NCI-H82 treated with DMSO at 0.1 percent for 48 hours (cell line): ENCODE data around the gene VSIG8.

Experiments used
- DNase-seq: peaks from one replicate; lab custom pipeline; 2025; ENCODE audit not compliant: unreplicated experiment; lab: John Stamatoyannopoulos, UW

The VSIG8 gene

DNA sequence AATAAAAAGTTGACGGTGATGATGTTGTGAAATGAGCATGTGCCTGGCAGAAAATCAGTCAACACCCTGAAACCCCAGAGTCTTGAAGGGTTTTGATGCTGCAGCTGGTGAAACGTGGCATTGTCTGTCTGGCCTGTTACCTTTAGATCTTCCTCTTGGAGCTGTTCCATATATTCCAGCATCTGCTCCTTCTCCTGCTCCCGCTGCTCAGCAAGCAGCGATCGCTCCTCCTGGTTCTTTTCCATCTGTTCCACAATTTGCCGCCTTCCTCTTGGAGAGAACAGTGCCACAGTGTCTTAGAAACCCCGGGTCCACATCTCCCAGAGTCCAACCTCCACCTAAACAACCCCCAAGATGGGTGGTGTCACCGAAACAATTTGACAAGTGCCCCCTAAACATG lies 21.8 kb upstream of the VSIG8 start:
- no peak for DNase-seq

GRCh38 chr1:159883134-159883533 lies 20.7 kb upstream of the VSIG8 start:
- no peak for DNase-seq

- DNase-seq: no peak
These were observed 20.0 kb upstream of the VSIG8 start for GRCh38 chr1:159882527-159882862.

GRCh38 chr1:159881622-159882526 lies 19.4 kb upstream of the VSIG8 start:
- DNase-seq: peak; percentile 97

- DNase-seq: no peak
These were observed 18.0 kb upstream of the VSIG8 start for GRCh38 chr1:159880430-159880829.

DNA sequence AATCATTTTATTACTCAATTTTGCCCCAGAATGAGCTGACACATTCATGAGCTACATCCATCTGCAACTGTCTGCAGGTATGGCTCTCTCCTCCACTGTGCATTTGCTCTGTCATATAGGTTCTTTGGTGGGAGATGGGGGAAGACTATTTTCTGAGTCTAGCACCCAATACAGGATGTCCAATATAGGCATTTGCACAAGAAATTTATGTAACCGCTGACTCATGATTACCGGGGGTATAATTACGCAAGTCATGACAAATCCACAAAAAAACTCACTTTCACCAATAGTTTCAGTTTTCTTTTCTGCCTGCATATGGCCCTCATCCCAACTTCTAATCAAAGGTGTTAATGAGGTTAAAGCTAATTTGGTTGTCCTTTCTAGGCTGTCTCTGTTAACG lies 17.5 kb upstream of the VSIG8 start:
- DNase-seq: no peak

- no peak for DNase-seq
These were observed 16.7 kb upstream of the VSIG8 start for GRCh38 chr1:159879136-159879535.

DNA sequence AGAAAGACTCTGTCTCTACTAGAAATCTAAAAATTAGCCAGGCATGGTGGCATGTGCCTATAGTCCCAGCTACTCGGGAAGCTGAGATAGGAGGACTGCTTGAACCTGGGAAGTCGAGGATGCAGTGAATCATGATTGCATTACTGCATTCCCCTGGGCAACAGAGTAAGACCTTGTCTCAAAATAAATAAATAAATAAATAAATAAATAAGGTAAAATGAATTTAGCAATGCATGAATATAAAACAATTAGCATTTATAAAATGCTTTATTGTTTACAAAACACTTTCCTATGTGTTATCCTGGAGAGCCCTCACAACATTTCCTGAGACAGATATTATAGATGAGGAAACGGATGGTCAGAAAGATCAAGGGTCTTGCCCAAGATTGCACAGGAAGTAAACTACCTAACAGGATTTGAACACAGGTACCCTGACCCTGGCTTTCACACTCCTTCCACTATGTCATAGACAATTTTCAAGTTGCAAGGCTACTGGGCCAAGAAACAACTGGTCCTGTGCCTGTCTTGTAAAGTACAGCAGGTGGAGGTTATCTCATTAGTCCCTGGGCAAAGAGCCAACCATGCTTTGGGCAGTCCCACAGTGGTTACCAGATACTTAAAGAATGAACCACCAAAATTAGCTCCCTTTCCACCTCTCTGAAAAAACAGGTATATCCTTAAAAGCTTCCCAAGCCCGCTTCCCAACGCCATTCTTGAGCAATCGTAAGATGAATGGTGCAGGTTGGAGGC lies 15.4 kb upstream of the VSIG8 start:
- peak; percentile 60 for DNase-seq

DNA sequence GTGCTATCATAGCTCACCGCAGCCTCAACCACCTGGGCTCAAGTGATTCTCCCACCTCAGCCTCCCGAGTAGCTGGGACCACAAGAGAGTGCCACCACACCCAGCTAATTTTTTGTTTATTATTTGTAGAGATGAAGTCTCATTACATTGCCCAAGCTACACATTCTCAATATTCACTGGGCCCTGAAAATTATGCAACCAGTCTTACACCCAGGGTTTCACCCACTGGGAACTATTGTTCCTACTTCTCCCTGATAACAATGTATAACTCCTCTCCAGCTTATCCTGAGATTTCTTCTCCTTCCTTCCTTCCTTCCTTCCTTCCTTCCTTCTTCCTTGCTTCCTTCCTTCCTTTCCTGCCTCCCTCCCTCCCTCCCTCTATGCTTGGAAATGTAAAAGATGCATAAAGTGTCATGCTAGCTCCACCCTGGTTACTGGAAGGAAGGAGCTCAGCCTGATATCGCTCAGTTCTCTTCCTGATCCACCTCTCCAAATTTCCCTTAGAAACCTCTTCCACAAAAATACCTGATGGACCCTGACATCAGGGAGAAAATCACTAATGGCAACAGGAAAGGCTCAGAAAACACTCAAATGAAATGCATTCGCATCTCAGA lies 11.2 kb upstream of the VSIG8 start:
- no peak for DNase-seq

DNA sequence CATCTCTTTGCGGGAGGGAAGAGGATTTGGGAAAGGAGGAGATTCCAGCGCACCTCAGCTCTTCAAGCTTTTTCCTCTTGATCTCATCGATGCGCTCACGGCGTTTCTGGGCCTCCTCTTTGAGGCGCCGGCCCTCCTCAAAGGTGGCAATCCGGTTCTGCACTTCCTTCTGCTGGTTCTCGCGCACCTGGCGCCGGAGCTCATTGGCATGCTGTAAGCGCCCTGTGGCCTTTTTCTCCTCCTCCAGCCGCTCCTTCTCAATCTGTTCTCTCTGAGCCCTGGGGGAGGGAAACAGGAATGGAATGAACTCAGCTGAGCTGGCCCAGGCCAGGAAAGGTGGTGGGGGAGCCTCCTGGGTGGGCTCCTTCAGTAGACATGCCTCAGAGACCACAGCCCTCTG lies 10.4 kb upstream of the VSIG8 start:
- DNase-seq: no peak

DNA sequence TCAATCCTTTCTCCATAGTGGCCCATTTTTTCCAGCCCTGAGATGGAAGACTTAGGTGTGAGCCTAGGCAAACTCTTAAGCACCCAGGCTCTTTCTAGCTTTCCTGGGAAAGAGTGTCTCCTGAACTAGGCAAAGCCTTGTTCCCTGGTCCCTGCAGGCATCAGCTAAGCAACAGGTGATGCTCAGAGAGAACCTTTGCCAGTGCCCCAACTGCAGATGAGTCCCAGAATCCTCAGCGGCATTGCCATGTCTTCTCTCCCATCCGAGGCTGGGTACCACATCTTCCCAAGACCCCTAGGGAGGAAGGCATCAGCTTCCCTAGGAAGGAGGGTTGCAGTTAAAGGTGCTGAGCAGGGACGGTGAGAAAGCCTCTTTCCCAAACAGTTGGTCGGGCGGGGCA lies 8.2 kb upstream of the VSIG8 start:
- DNase-seq: no peak

DNA sequence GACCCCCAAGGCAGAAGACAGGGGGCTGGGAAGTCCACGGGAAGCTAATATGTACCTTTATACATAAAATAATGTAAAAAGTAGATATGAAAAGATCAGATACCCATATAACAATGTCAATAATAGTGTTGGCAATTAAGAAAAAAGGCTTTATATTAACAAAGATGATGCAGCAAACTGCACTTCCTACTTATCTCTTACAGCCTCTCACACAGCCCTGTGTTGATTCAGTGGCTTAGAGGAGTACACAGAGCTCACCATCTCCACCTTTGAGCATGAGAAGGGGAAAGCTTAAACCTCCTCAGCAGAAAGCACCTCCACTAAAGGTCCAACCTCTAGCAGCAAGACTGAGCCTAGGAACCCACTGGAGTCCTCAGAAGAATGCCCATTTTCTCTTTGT lies 7.2 kb upstream of the VSIG8 start:
- no peak for DNase-seq

GRCh38 chr1:159869173-159869572 lies 6.7 kb upstream of the VSIG8 start:
- DNase-seq: no peak

GRCh38 chr1:159868766-159869165 lies 6.3 kb upstream of the VSIG8 start:
- DNase-seq: no peak

- peak; percentile 63 for DNase-seq
These were observed 5.2 kb upstream of the VSIG8 start for GRCh38 chr1:159867664-159868026.

DNA sequence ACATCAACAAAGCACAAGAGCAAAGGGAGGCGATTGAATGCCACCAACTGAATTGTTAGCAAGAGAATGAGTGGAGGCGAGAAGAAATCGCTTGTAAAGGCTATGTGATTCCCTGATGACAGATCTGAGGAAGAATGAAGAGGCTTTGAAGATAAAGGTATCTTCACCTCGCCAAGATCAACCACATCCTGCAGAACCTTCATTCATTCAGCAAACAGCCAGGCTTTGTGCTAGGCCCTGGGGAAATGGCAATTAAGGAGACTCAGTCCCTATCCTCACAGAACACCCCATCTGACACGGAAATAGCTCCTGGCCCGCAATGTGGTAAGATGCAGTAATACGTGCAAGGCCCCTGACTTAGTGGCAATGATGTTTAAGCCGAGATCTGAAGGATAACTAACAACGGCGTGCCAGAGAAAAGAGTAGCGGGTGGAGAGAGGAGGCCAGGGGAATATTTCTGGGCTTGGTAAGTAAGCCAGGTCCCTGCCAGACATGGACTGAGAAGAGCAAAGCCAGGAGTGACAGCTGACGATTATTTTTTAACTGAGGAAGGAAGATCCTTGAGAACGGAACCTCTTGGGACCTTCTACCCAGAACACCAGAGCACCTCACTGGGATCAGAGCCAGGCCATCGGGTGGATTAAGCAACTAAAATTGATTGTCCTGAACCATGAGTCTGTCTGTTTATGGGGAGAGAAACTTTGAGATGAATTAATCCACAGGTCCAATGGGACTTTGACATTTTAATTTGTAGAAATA lies 4.6 kb upstream of the VSIG8 start:
- DNase-seq: no peak

DNA sequence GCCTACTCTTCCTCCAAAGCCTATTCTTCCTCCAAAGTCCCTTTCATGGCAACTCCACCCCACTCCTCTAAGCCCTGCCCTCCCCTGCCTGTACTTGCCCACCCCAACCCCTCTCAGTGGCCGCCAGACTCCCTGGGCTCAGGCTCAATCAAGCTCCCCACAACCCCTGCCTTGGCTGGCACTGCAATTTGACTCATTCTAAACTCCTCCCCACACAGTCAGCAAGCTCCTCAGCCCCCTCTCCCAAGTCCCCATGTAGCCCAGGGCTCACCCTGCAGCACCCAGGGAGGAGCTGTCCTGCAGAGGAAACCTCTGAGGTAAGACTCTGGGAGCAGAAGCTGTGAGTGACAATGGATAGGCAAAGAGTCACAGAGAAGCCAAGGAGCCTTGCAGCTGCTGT lies 3.6 kb upstream of the VSIG8 start:
- no peak for DNase-seq

- DNase-seq: no peak
These were observed 1.8 kb upstream of the VSIG8 start for GRCh38 chr1:159864262-159864661.

DNA sequence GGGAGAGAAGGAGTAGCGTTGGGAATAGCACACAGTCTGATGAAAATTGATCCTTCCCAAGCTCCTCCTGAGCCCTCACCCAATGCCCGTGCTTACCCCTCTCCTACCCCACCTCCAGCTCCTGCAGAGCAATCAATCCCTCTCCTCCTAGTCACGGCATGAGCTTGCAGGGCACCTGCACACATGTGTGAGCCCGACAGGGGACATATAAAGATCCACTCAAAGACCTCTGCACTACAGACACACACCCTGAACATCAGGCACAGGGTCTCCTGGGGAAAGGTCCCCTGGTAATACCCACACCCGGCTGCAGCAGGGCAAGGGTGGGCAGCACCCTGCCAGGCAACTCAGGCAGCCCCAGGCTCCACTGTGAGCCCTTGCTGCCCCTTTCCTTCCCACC lies 426 bp downstream of the VSIG8 start:
- DNase-seq: no peak

GRCh38 chr1:159861218-159861617 lies 1.2 kb downstream of the VSIG8 start:
- no peak for DNase-seq

GRCh38 chr1:159860456-159860855 lies 2.0 kb downstream of the VSIG8 start:
- DNase-seq: no peak
